Thoracic aorta (tissue), 2 donors: ENCODE data around the gene PITPNM3. TPM values are rescaled to one million over a fixed set of nuclear protein-coding genes. Genes with fewer than 3 reads are reported as not detected.
A peak's percentile ranks its signal among the peaks of the same experiment; 100 is the strongest.

Source experiments
- ATAC-seq: fragments of 150-250 bp; one replicate; pipeline ENCODE4 v1.8.0; 2017; ENCODE audit warnings: low read depth; ENCODE audit not compliant: insufficient number of reproducible peaks, low FRiP score
- DNase-seq: peaks from one replicate; pipeline ENCODE4 v3.0.0-alpha.2; 2020; ENCODE audit warnings: low spot score
- H3K27ac ChIP-seq, 2 donors: fragments of 200-600 bp; sonication (generic); 1 replicate in 1 of 2; 2 replicates in 1 of 2; pipeline ENCODE4 v1.5.1; 2016; ENCODE audit warnings: mild to moderate bottlenecking in 2 of 2, moderate library complexity in 2 of 2
- H3K27me3 ChIP-seq: fragments of 200-600 bp; sonication (generic); replicated peaks from 2 replicates; pipeline ENCODE4 v1.6.0; 2016; ENCODE audit warnings: mild to moderate bottlenecking; ENCODE audit not compliant: insufficient read depth
- H3K36me3 ChIP-seq: fragments of 200-600 bp; sonication (generic); one replicate; pipeline ENCODE4 v1.5.1; 2016
- H3K4me1 ChIP-seq, 2 donors: fragments of 200-600 bp; sonication (generic); 1 replicate in 1 of 2; 2 replicates in 1 of 2; pipeline versions ENCODE4 v1.5.1 to v1.6.0; 2016; ENCODE audit warnings: low read depth in 2 of 2, mild to moderate bottlenecking in 1 of 2; ENCODE audit not compliant: control insufficient read depth in 1 of 2
- H3K4me3 ChIP-seq: fragments of 200-600 bp; sonication (generic); 2 replicates; pipeline ENCODE4 v1.5.1; 2016; ENCODE audit warnings: mild to moderate bottlenecking
- H3K9me3 ChIP-seq: fragments of 200-600 bp; sonication (generic); 2 replicates; pipeline ENCODE4 v1.5.1; 2016
- CTCF ChIP-seq: fragments of 200-600 bp; sonication (generic); IDR thresholded peaks from one replicate; pipeline ENCODE4 v1.5.1; 2019; ENCODE audit warnings: antibody characterized with exemption
- total RNA-seq, 2 donors: library from RNA; depleted of rRNA; stranded (reverse); fragments of >200 nt; gene quantifications; one replicate each; pipeline versions ENCODE4 v1.1.0 to v1.2.3, GENCODE V29; 2016

The PITPNM3 gene
- total RNA-seq, 2 donors from 2014 or later: 1.8 to 3.1 TPM

GRCh38 chr17:6458460-6458950, 97.8 kb downstream of the PITPNM3 start:
- TF ChIP-seq CTCF: no peak
- DNase-seq: no peak
- ATAC-seq: no peak
- Histone ChIP-seq H3K4me3 (no peak overlapping the region), H3K4me1 (peaks cover 0 to 6% of the 10 kb centered on the region in 2 donors), H3K27me3 (peaks cover 4% of the 10 kb centered on the region), H3K36me3 (no peaks in the 10 kb centered on the region), H3K27ac (no peak overlapping the region), H3K9me3 (no peaks in the 10 kb centered on the region)

- H3K36me3 ChIP-seq: no peaks in the 10 kb centered on the region
- H3K27ac ChIP-seq: no peak overlapping the region
- H3K27me3 ChIP-seq: peaks cover 4% of the 10 kb centered on the region
- H3K4me1 ChIP-seq: peaks cover 0 to 6% of the 10 kb centered on the region in 2 donors
- DNase-seq (no peak), ATAC-seq (no peak)
- no peak for TF ChIP-seq CTCF
- H3K9me3 ChIP-seq: no peaks in the 10 kb centered on the region
- H3K4me3 ChIP-seq: no peak overlapping the region
Measured at GRCh38 chr17:6457688-6458459, 98.5 kb downstream of the PITPNM3 start.

- DNase-seq (no peak), ATAC-seq (peak; percentile 31)
- Histone ChIP-seq H3K27me3 (peaks cover 4% of the 10 kb centered on the region), H3K4me1 (peaks cover 0 to 6% of the 10 kb centered on the region in 2 donors), H3K9me3 (no peaks in the 10 kb centered on the region), H3K27ac (no peak overlapping the region), H3K4me3 (no peak overlapping the region), H3K36me3 (no peaks in the 10 kb centered on the region)
- TF ChIP-seq CTCF: no peak
Measured at GRCh38 chr17:6456914-6457687, 99.3 kb downstream of the PITPNM3 start.

GRCh38 chr17:6456321-6456720, 100.0 kb downstream of the PITPNM3 start:
- H3K27ac ChIP-seq: no peak overlapping the region
- TF ChIP-seq CTCF: no peak
- H3K27me3 ChIP-seq: peaks cover 4% of the 10 kb centered on the region
- ATAC-seq: no peak
- H3K4me1 ChIP-seq: peaks cover 0 to 6% of the 10 kb centered on the region in 2 donors
- H3K36me3 ChIP-seq: no peaks in the 10 kb centered on the region
- no peak for DNase-seq
- no peak overlapping the region for H3K4me3 ChIP-seq
- no peaks in the 10 kb centered on the region for H3K9me3 ChIP-seq

GRCh38 chr17:6455321-6455705, 101.0 kb downstream of the PITPNM3 start:
- peaks cover 0 to 6% of the 10 kb centered on the region in 2 donors for H3K4me1 ChIP-seq
- no peaks in the 10 kb centered on the region for H3K9me3 ChIP-seq
- peaks cover 4% of the 10 kb centered on the region for H3K27me3 ChIP-seq
- no peak for TF ChIP-seq CTCF
- no peaks in the 10 kb centered on the region for H3K36me3 ChIP-seq
- ATAC-seq (no peak), DNase-seq (no peak)
- H3K27ac ChIP-seq: no peak overlapping the region
- H3K4me3 ChIP-seq: peak overlapping the region; percentile 48
